IMR-90 (cell line): ENCODE data around the gene SRRM3. TPM values are rescaled to one million over a fixed set of nuclear protein-coding genes. Genes with fewer than 3 reads are reported as not detected.

ENCODE experiments used
- ATAC-seq: fragments of 200-7000 bp; cut with Tn5 transposase; 2 replicates; pipeline ENCODE4 v1.9.1; 2020; ENCODE audit warnings: low read depth, mild to moderate bottlenecking, moderate library complexity
- BruUV-seq: library from RNA; stranded (reverse); fragments of 400-500 nt; replicated peaks from 2 replicates; lab custom pipeline; 2021; lab: Mats Ljungman, UMichigan
- CTCF ChIA-PET: fragments of 300-600 bp; formaldehyde crosslinking; extraction: SDS; loops from one replicate; lab custom pipeline; 2021; ENCODE audit warnings: antibody characterized with exemption; lab: Yijun Ruan, JAX
- POLR2A ChIA-PET: fragments of 300-600 bp; sonication (Branson Sonifier 250); formaldehyde crosslinking; loops from one replicate; lab custom pipeline; 2022; ENCODE audit warnings: antibody characterized with exemption; ENCODE audit not compliant: unreplicated experiment; lab: Charles Lee
- DNase-seq: peaks from one replicate; pipeline ENCODE4 v3.0.0; 2013
- H2AFZ ChIP-seq: replicated peaks from 2 replicates; pipeline ENCODE3; 2013; ENCODE audit warnings: low read length, mild to moderate bottlenecking; ENCODE audit not compliant: poor library complexity
- H2AK5ac ChIP-seq: 2 replicates; pipeline ENCODE4 v1.6.1; 2013; ENCODE audit warnings: low read depth, low read length, inconsistent platforms
- H2AK9ac ChIP-seq: replicated peaks from 2 replicates; pipeline ENCODE3; 2013; ENCODE audit warnings: mild to moderate bottlenecking, low read depth, low read length, moderate library complexity; ENCODE audit not compliant: poor library complexity
- H2BK120ac ChIP-seq: 2 replicates; pipeline ENCODE4 v1.6.1; 2013; ENCODE audit warnings: low read depth, low read length, inconsistent platforms
- H2BK15ac ChIP-seq: 3 replicates; pipeline ENCODE4 v1.6.1; 2013; ENCODE audit warnings: low read depth, low read length, inconsistent platforms
- H2BK20ac ChIP-seq: 2 replicates; pipeline ENCODE4 v1.6.1; 2013; ENCODE audit warnings: low read depth, mild to moderate bottlenecking, inconsistent platforms, low read length, moderate library complexity
- H2BK5ac ChIP-seq: 2 replicates; pipeline ENCODE4 v1.6.1; 2013; ENCODE audit warnings: mild to moderate bottlenecking, low read depth, low read length, inconsistent platforms; ENCODE audit not compliant: poor library complexity, severe bottlenecking
- H3K14ac ChIP-seq: replicated peaks from 2 replicates; pipeline ENCODE4 v1.6.1; 2013; ENCODE audit warnings: low read depth, low read length, inconsistent platforms
- H3K18ac ChIP-seq: 2 replicates; pipeline ENCODE4 v1.6.1; 2013; ENCODE audit warnings: low read depth, low read length, control low read depth
- H3K23ac ChIP-seq: 2 replicates; pipeline ENCODE4 v1.6.1; 2013; ENCODE audit warnings: low read depth, low read length, inconsistent platforms
- H3K27ac ChIP-seq: 2 replicates; pipeline ENCODE4 v1.5.1; 2013; ENCODE audit warnings: mild to moderate bottlenecking, control low read depth, low read length; ENCODE audit not compliant: insufficient read depth
- H3K27me3 ChIP-seq: 2 replicates; pipeline ENCODE4 v1.6.1; 2013; ENCODE audit warnings: low read length; ENCODE audit not compliant: control insufficient read depth, insufficient read depth
- H3K36me3 ChIP-seq: 2 replicates; pipeline ENCODE4 v1.6.1; 2013; ENCODE audit warnings: low read length, mixed read lengths; ENCODE audit not compliant: control insufficient read depth, insufficient read depth
- H3K4ac ChIP-seq: 2 replicates; pipeline ENCODE4 v1.6.1; 2013; ENCODE audit warnings: low read depth, low read length, inconsistent platforms
- H3K4me1 ChIP-seq: 2 replicates; pipeline ENCODE4 v1.6.1; 2013; ENCODE audit warnings: low read length, mixed read lengths; ENCODE audit not compliant: control insufficient read depth, insufficient read depth
- H3K4me2 ChIP-seq: 2 replicates; pipeline ENCODE4 v1.6.1; 2013; ENCODE audit warnings: low read depth, mild to moderate bottlenecking, control low read depth, low read length, moderate library complexity
- H3K4me3 ChIP-seq: 2 replicates; pipeline ENCODE4 v1.5.1; 2013; ENCODE audit warnings: low read depth, mild to moderate bottlenecking, control low read depth, low read length, moderate library complexity; ENCODE audit not compliant: insufficient read depth
- H3K56ac ChIP-seq: 2 replicates; pipeline ENCODE4 v1.6.1; 2013; ENCODE audit warnings: low read length, inconsistent platforms; ENCODE audit not compliant: insufficient read depth; ENCODE audit errors: extremely low read depth
- H3K79me1 ChIP-seq, 2 experiments: 2 replicates each; pipeline ENCODE4 v1.6.1; 2013; ENCODE audit warnings: low read length in 2 of 2, inconsistent platforms in 1 of 2, low read depth in 1 of 2
- H3K9ac ChIP-seq: 2 replicates; pipeline ENCODE4 v1.6.1; 2013; ENCODE audit warnings: low read depth, low read length, control low read depth
- H3K9me1 ChIP-seq: 2 replicates; pipeline ENCODE4 v1.6.1; 2013; ENCODE audit warnings: low read length, inconsistent platforms; ENCODE audit not compliant: insufficient read depth
- H3K9me3 ChIP-seq: 2 replicates; pipeline ENCODE4 v1.6.1; 2013; ENCODE audit warnings: low read length; ENCODE audit not compliant: control insufficient read depth, insufficient read depth
- H4K20me1 ChIP-seq: 2 replicates; pipeline ENCODE4 v1.6.1; 2013; ENCODE audit warnings: low read length, inconsistent platforms; ENCODE audit not compliant: insufficient read depth
- H4K5ac ChIP-seq: 2 replicates; pipeline ENCODE4 v1.6.1; 2013; ENCODE audit warnings: mild to moderate bottlenecking, low read depth, low read length, control low read depth
- H4K8ac ChIP-seq, 2 experiments: 2 replicates each; pipeline ENCODE4 v1.6.1; 2013; ENCODE audit warnings: low read depth in 2 of 2, low read length in 2 of 2, control low read depth in 1 of 2, inconsistent platforms in 1 of 2
- H4K91ac ChIP-seq: 2 replicates; pipeline ENCODE4 v1.6.1; 2013; ENCODE audit warnings: low read depth, low read length, inconsistent platforms; ENCODE audit not compliant: insufficient read depth
- FOS ChIP-seq: fragments of 150-350 bp; IDR thresholded peaks from 2 replicates; pipeline ENCODE4 v1.6.1; 2016; ENCODE audit warnings: low read depth, low read length
- MAFK ChIP-seq: IDR thresholded peaks from 2 replicates; pipeline ENCODE4 v1.6.1; 2012; ENCODE audit warnings: low read depth, low read length, improper control_type of control experiment
- MAZ ChIP-seq: IDR thresholded peaks from 2 replicates; pipeline ENCODE4 v1.6.1; 2012; ENCODE audit warnings: low read depth, mild to moderate bottlenecking, low read length, improper control_type of control experiment, moderate library complexity, borderline replicate concordance
- NFE2L2 ChIP-seq: fragments of 150-350 bp; IDR thresholded peaks from 2 replicates; pipeline ENCODE4 v1.6.1; 2016; ENCODE audit warnings: low read depth, mild to moderate bottlenecking, low read length
- RAD21 ChIP-seq: IDR thresholded peaks from 2 replicates; pipeline ENCODE4 v1.6.1; 2012; ENCODE audit warnings: low read length, improper control_type of control experiment
- RCOR1 ChIP-seq: IDR thresholded peaks from 2 replicates; pipeline ENCODE4 v1.6.1; 2012; ENCODE audit warnings: mild to moderate bottlenecking, low read length, improper control_type of control experiment; ENCODE audit not compliant: insufficient replicate concordance
- RFX5 ChIP-seq: IDR thresholded peaks from 2 replicates; pipeline ENCODE4 v1.8.0; 2012; ENCODE audit warnings: low read depth, mild to moderate bottlenecking, low read length, moderate library complexity
- WGBS, 2 experiments: methylation state at CpG; one replicate each; pipeline versions ENCODE4 v1.1.5 to v1.1.7; 2013; ENCODE audit warnings: missing lambda C conversion rate in 2 of 2; ENCODE audit not compliant: insufficient read length in 1 of 2; ENCODE audit errors: extremely low coverage in 2 of 2; 5-methylcytosine and 5-hydroxymethylcytosine counted together
- dilution Hi-C: fragments of 300-500 bp; cut with HindIII; formaldehyde crosslinking; loops from one replicate; pipeline ENCODE4 v1.14.3; 2018; ENCODE audit warnings: low sequenced_read_pairs; ENCODE audit not compliant: unreplicated experiment
- in situ Hi-C: fragments of 300-500 bp; cut with MboI; formaldehyde crosslinking; loops from 3 replicates; pipeline ENCODE4 v1.14.3; 2019; ENCODE audit warnings: low sequenced_read_pairs, inconsistent platforms, mixed read lengths
- intact Hi-C: fragments of 100-400 bp; cut with micrococcal nuclease; formaldehyde crosslinking; loops from 2 replicates; pipeline ENCODE4 v1.10.0; 2022
- polyA plus RNA-seq, 3 experiments: library from polyadenylated mRNA; depleted of rRNA; stranded (reverse); fragments of >200 nt; gene quantifications; 2 replicates each; pipeline ENCODE4 v1.2.3, GENCODE V29; 2012; ENCODE audit warnings: low replicate concordance in 1 of 3
- total RNA-seq: library from RNA; depleted of rRNA; stranded (reverse); fragments of >200 nt; gene quantifications from 2 replicates; pipeline ENCODE4 v1.2.3, GENCODE V29; 2012
- TF ChIP-seq, protein P1 (sequence below): conservative IDR thresholded peaks from 2 replicates; pipeline ENCODE4 v1.5.1; 2012; ENCODE audit warnings: mild to moderate bottlenecking, low read depth, low read length, improper control_type of control experiment

SRRM3 gene
- total and polyA plus RNA-seq, 2 of the 4 experiments (the other 2 are of a cell fraction), result 0.18 to 2.5 TPM

GRCh38 chr7:76189276-76189675, 12.4 kb upstream of the SRRM3 start:
- ATAC-seq (no peak), DNase-seq (no peak)
- Histone ChIP-seq H3K18ac (no peak overlapping the region), H3K23ac (no peak overlapping the region), H4K5ac (no peak overlapping the region), H3K9ac (no peak overlapping the region), H3K14ac (no peak overlapping the region), H3K9me1 (no peaks in the 10 kb centered on the region), H3K56ac (no peak overlapping the region), H2BK120ac (no peak overlapping the region), H4K91ac (no peak overlapping the region), H2AK9ac (no peak overlapping the region), H2AK5ac (no peak overlapping the region), H2BK5ac (no peak overlapping the region), H2BK20ac (no peak overlapping the region), H4K8ac (no peak overlapping the region), H3K27ac (no peak overlapping the region), H3K4me1 (no peaks in the 10 kb centered on the region), H3K4me2 (no peak overlapping the region), H3K36me3 (no peaks in the 10 kb centered on the region), H2AFZ (no peak overlapping the region), H3K4ac (no peak overlapping the region), H4K20me1 (no peaks in the 10 kb centered on the region), H3K4me3 (no peak overlapping the region), H3K9me3 (peaks cover 3% of the 10 kb centered on the region; the same call in 1 of the 2 replicates), H2BK15ac (no peak overlapping the region), H3K27me3 (peaks cover 31% of the 10 kb centered on the region), H3K79me1 (no peaks in the 10 kb centered on the region)
- ChIA-PET POLR2A (no interaction called here), CTCF (no interaction called here)
- BruUV-seq, result no TSS peak
- intact Hi-C loops (no loop called here), in situ Hi-C loops (no loop called here), dilution Hi-C loops (no loop called here)
- TF ChIP-seq FOS (no peak), NFE2L2 (no peak), MAZ (no peak), MAFK (no peak), RAD21 (no peak), RCOR1 (no peak), RFX5 (no peak)
- TF ChIP-seq, protein P1, sequence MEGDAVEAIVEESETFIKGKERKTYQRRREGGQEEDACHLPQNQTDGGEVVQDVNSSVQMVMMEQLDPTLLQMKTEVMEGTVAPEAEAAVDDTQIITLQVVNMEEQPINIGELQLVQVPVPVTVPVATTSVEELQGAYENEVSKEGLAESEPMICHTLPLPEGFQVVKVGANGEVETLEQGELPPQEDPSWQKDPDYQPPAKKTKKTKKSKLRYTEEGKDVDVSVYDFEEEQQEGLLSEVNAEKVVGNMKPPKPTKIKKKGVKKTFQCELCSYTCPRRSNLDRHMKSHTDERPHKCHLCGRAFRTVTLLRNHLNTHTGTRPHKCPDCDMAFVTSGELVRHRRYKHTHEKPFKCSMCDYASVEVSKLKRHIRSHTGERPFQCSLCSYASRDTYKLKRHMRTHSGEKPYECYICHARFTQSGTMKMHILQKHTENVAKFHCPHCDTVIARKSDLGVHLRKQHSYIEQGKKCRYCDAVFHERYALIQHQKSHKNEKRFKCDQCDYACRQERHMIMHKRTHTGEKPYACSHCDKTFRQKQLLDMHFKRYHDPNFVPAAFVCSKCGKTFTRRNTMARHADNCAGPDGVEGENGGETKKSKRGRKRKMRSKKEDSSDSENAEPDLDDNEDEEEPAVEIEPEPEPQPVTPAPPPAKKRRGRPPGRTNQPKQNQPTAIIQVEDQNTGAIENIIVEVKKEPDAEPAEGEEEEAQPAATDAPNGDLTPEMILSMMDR, result no peak
- 0% methylated on average over 1 of the region's 6 CpGs; no CpG with 5 or more reads in 1 of the 2 experiments for WGBS, 2 experiments
